GM21825 (cell line): ENCODE results near the gene DNAH17.

Experiments used
- ATAC-seq: cut with Tn5 transposase; IDR thresholded peaks from one replicate; pipeline ENCODE4 v1.9.1; 2021; ENCODE audit warnings: mild to moderate bottlenecking, moderate library complexity; ENCODE audit not compliant: unreplicated experiment

DNAH17 gene

GRCh38 chr17:78433013-78433727 lies 144.0 kb downstream of the DNAH17 start:
- ATAC-seq, result no peak

GRCh38 chr17:78432226-78433012 lies 144.8 kb downstream of the DNAH17 start:
- ATAC-seq, result no peak

DNA sequence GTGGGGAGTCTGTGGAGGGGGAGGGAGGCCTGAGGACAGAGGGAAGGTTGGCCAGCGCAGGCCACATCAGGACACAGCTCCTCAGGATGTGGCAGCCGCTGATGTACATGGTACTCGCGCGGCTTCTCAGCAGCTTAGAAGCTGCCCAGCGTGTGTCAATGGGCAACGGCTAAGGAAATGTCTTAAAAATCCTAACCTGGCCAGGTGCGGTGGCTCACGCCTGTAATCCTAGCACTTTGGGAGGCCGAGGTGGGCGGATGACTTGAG lies 145.6 kb downstream of the DNAH17 start:
- no peak for ATAC-seq

- no peak for ATAC-seq
These were observed 146.1 kb downstream of the DNAH17 start for GRCh38 chr17:78430892-78431691.

- no peak for ATAC-seq
These were observed 147.6 kb downstream of the DNAH17 start for GRCh38 chr17:78429618-78429995.

- ATAC-seq, result no peak
These were observed 148.2 kb downstream of the DNAH17 start for GRCh38 chr17:78428836-78429617.

- ATAC-seq, result no peak
These were observed 149.1 kb downstream of the DNAH17 start for GRCh38 chr17:78428025-78428575.

GRCh38 chr17:78427140-78427539 lies 150.1 kb downstream of the DNAH17 start:
- ATAC-seq, result no peak

- ATAC-seq, result no peak
These were observed 150.8 kb downstream of the DNAH17 start for GRCh38 chr17:78426293-78426879.

- ATAC-seq, result no peak
These were observed 151.8 kb downstream of the DNAH17 start for GRCh38 chr17:78425429-78425828.

GRCh38 chr17:78423961-78424675 lies 153.1 kb downstream of the DNAH17 start:
- ATAC-seq, result no peak

- ATAC-seq, result no peak
These were observed 154.2 kb downstream of the DNAH17 start for GRCh38 chr17:78422872-78423588.

DNA sequence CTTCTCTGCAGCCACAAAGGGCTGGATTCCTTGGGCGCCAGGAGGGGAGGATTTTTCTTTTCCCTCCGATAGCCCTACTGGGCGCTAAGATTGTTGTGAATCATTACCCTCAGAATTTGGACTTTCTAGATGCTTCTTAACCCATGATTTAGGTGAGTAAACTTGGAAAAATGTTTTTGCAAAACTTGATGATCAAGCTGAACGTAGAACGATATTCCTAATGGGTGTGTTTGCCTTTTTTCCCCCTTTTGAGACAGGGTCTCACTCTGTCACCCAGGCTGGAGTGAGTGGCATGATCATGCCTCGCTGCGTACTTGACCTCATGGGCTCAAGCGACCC lies 155.0 kb downstream of the DNAH17 start:
- ATAC-seq, result no peak

GRCh38 chr17:78421534-78422266 lies 155.5 kb downstream of the DNAH17 start:
- ATAC-seq, result no peak

DNA sequence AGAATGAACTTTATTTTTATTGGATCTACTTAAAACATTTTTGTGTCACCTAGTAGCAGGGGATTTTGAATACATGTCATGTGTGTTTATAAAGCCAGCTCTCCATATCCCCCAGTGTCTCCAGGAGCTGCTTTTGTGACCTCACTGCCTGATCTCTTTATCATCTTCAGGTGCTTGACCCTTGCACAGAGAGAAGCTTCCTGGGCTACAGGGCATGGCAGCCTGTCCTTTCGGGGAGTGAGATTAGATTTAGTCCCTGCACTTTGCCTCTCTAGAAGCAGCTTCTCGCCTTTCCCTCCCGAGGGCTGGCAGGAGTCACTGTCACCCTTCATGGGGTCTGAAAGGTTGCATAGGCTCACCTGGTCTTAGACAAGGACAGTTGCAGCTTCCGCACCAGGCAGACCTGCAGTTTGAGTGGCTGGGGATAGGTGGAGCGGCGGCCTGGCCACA lies 156.1 kb downstream of the DNAH17 start:
- ATAC-seq, result no peak

- no peak for ATAC-seq
These were observed 157.0 kb downstream of the DNAH17 start for GRCh38 chr17:78419970-78420815.

- ATAC-seq, result no peak
These were observed 158.7 kb downstream of the DNAH17 start for GRCh38 chr17:78418326-78419026.
